HG03095 (cell line): ENCODE results near the gene NME7.

ENCODE experiments used
- ATAC-seq: cut with Tn5 transposase; IDR thresholded peaks from one replicate; pipeline ENCODE4 v1.9.1; 2021; ENCODE audit warnings: moderate library complexity; ENCODE audit not compliant: unreplicated experiment

NME7 gene

DNA sequence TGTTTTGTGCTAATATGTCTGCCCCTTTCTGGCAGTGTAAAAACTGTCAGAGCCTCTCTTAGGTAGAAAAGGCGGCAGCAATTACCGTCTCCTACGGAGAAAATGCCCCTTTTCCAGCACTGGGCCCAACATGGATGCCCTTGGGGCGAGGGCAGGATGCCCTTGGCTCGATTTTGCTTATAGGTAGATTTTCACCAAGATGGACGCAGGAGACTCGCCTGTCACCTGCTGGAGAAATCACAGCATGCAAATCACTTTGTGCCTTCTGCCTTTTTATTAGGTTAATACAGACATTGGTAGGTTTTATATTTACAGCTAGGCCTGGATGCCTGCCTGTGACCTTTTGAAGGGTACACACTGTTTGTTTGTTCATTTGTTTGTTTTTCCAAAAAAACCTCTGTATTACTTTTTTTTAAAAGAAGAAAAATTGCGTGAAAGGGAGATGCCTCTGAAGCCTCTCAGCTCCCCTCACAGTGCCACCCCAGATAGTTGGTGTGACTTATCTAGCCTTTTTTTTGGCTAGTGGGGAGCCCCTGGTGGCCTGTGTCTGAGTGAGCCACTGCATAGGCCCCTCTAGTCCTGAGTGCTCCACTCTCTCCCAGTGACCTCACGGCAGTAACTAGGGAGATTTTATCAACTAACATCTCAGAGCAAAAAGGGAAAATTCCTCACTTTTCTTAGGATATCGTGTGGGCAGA lies 258.6 kb downstream of the NME7 start:
- no peak for ATAC-seq

DNA sequence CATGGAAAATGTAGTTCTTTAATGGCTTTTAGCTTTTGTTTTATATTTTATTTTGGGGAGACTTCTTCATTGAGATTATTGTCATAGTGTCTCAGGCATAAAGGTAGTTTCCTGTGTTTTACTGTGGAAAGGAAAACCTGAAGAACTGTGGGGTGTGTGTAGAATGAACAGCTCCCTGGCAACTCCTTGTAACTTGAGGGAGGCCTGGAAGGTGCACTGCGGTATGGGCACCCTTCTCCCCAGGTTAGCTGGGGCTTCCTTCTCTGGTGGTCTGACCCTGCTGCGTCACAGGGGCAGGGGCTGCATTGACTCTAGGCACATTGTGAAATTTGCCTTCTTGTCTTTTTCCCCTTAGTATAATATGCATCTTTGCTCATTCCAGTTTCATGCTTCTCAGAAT lies 259.4 kb downstream of the NME7 start:
- no peak for ATAC-seq

DNA sequence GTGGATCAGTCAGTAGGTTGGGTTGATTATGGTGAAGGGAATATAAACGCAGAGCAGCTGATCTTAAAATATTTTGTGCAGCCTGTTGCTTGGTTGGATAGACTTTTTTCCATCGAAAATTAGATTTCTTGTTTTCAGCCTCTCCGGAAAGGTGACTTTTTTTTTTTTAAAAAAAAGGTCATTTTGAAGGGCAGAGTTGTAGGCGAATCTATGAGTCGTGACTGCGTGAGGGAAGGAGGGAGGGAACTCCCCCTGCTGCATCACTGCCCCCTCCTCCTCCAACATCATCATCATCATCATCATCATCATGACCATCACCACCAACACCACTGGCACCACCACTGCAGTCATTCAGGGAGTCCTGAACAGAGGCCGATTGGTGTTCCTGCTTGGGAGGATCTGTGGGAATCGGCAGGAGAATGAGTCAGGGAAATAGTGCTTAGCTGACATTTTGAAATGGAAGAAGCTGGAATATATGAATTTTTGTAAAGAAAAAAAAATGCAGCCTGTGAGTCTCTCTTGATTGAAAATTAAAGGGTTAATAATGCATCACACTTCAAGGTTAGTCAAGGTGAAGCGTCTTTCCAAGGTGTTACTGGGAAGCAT lies 259.9 kb downstream of the NME7 start:
- no peak for ATAC-seq

DNA sequence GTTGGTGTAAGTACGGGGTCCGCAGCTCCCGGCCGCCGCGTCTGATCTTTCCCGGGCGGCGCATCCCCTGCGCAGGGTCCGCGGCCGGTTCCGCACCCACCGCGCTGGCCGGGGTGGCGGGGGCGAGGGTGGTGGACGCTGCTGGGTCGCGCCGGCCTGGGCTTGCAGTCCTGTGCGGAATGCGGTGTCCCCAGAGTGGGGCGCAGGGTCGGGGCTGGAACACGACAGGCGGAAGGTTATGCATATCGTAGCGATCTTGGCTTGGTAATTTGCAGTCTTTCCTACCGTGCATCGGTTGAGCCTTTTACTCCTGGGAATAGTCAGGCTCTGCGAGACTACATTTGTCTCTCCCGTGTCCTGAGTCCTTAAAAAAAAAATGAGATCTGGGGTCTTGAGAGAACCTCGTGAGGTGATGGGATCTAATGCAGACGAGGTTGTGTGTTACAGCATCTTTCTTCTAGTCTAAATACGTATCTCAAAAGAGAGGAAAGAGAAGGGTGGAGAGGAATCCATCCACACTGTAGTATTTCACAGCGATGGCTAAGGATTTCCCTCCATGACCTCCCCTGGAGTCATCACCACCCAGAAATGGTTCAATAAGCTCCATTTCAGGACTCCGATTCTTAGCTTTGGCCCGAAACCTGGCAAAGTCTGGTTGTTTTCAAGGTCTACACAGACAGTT lies 260.5 kb downstream of the NME7 start:
- ATAC-seq = peak; percentile 2

DNA sequence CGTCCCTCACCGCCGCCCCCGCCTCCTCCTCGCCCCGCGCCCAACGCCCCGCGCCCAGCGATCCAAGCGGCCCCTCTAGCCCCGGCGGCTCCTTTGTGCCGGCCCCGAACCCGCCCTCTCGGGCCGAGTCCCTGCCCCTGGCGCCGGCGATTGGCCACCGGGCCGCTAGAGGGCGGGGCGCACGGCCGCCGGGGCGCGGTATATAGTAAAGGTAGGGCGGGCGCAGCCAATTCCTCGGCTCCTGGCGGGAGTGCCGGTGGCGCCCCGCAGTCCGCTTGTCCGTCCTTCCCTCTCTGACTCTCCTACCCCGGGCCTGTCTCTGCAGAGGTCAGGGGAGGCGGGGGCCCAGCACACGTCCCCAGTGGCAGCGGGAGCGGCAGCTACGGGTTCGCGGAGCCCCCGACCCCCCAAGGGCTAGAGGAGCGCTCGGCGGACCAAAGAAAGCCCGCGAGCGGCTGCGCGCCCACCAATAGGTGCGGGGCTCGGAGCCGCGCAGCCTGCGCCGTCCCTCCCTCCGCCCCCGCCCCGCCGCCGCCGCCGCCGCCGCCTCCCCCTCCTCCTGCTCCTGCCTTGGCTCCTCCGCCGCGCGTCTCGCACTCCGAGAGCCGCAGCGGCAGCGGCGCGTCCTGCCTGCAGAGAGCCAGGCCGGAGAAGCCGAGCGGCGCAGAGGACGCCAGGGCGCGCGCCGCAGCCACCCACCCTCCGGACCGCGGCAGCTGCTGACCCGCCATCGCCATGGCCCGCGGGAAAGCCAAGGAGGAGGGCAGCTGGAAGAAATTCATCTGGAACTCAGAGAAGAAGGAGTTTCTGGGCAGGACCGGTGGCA lies 261.3 kb downstream of the NME7 start, which contains the start of gene ATP1B1:
Gene ATP1B1 (plus strand): TSS at position 596 of the 826 bp plus-strand sequence. CDS start 140 bp downstream, at position 736.
- ATAC-seq = peak; percentile 82

DNA sequence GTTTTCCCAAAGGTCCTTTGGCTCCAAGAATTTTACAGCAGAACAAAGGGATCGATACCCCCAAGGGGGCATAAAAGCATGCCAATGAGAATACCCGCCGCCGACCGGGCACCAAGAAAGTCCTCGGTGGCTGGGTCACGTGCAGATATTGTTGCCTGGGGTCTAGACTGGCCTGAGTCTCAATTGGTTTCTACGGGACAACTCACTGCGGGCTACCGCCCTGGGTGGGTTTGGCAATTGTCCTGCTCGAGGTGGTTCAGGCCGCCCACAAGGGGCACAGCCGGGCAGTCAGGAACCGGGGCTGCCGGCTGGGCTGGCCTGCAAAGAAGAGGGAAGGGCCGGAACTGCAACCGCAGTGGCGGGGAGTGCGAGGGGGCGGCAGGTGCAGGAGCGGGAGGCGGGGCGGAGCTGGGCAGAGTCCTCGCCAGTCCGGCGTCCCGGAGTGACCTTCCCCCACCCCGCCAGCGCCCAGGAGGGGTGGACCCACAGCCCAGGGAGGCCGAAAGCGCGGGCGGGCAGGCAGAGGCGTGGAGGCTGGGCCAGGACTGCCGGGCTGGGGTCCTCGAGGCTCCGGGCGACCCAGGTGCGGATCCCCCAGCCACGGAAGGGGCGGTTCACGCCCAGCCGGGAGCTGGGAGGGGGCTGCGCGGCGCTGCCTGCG lies 262.0 kb downstream of the NME7 start:
- peak; percentile 24 for ATAC-seq

DNA sequence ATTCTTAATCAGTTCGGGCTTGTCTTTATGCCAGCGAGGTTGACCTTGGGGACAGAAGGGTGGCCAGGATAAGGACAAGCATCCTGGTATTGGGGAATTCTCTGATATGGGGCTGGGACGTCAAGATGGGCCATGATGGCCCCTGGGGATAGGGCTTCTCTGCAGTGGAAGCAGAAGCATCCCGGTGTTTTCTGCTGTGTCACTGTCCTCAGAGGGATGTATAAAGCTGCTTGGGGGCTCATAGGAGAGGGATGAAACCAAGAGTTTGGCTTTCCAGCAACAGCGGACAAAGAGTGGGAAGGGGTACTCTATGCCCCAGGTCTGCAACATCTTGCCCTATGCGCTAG lies 262.5 kb downstream of the NME7 start:
- ATAC-seq = no peak

DNA sequence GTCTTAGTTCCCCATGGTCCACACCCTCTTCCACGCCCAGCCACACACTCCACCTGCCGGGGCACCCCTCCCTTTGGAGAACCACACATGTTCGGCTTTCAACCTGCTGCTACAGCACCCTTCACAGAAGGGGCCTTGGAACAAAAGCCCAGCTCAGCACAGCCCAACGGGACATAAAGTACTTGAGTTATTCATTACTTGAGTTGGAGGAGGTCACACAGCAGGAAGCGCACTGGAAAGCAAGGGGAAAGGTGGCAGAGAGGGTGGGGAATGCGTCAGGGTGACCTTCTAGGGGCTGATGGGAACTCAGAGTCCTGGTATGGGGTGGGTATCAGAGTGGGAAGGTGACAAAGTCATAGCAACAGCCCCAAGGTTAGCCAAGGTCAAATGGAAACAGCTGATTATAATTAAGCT lies 264.1 kb downstream of the NME7 start:
- ATAC-seq = no peak

DNA sequence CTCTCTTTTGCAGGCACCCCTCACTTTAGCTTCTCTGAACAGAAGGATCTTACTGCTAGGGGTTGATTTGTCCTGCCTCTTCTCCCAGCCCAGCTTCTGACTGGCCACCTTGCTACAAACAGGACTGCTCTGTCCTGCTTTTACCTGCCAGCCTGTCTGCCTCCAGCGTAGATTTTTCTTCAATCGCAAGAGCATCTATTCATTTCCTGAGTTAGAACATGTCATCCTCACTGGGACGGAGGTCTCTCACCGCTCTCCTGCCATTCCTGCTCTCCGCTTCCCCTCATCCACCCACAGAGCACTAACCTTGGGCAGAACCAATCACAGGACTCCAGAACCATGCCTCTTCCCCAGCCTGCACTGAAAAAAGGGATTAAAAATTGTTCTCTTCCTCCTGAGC lies 264.6 kb downstream of the NME7 start:
- ATAC-seq = no peak

DNA sequence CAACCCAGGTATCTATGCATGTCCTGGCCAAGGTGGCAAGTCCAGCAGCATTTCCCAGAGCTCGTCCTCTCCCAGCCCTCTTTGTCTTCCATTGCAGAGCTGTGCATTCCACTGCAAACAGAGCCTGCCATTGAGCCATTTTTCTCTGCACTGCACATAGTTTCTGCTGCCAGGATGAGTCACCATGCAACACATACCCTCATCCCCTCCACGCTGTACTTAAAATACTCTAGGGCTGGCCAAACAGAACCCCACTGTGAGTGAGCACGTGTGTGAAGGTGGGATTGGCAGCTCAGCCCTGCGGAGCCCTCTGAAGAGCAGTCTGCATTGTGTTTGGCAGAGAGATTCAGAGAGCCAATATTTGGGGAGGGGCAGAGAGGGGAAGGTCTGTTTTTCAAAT lies 265.0 kb downstream of the NME7 start:
- ATAC-seq = no peak

DNA sequence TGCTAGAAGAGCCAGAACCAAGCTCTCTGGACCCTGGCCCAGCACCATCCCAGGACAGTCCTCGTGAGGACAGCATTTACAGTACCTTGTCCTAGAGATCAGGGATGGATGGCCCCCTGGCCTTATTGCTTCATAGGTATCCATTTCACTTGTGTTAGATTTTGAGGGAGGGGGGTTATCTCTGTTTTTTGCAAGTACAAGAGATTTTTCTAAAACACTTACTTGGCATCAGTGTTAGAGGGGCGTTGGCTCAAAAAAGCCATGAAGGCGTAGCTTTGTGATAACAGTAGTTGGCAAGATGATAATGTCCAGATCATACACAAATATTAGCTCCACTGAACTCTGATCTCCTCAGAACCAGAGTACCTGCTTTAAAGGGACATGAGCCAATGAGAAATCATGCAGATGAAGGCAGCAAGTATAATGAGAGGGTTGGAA lies 266.9 kb downstream of the NME7 start:
- ATAC-seq = no peak

DNA sequence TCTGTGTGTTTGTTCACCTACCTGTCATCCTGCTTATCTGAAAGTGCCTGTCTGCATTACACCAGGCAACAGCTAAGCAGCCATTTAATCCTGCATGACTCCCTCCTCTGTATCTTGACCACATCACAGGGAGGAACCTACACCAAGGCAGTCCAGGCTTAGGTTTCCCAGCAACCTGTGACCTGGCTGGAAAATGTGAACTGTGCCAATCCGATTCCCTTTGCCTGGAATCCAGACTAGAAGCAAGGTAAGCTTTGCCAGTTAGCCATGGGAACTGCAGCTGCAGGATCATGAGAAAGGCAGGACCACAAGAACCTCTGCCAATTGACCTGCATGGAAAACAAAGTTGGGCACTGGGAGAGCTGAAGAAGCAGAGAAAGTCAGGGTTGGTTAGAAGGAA lies 267.4 kb downstream of the NME7 start:
- ATAC-seq = no peak

DNA sequence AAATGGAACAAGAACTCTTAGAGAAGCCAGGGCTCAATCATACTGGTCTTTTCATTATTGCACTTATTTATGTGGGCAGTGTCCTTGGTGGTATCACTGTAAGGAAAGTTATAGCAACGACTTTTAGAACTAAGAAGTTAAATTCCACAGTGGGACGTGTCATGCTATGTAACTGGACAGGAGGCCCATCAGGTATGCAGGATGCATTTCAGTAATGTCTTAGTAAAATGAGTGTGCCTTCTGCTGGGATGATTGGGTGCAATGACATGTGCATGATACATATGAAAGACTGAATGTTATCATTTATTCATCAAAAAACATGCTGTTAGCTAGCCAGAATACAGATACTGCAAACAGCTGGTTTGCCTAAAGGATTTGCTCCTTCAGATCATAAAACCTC lies 268.0 kb downstream of the NME7 start:
- ATAC-seq = no peak

DNA sequence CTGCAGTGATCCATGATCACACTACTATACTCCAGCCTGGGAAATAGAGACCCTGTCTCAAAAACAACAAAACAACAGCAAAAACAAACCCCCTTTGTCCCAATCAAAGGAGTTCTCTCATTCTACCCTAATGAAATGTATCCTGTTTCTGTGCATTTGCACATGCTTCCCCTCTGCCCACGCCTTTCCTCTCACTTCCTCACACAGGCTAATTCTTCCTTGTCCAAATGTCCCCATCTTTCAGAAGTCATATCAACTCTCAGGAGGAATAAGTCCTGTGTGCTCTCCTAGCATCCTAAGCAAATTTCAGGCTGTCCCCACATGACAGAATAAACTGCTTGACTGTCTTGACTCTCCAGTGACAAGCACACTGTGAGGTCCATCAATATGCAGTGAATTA lies 269.2 kb downstream of the NME7 start:
- ATAC-seq = no peak

DNA sequence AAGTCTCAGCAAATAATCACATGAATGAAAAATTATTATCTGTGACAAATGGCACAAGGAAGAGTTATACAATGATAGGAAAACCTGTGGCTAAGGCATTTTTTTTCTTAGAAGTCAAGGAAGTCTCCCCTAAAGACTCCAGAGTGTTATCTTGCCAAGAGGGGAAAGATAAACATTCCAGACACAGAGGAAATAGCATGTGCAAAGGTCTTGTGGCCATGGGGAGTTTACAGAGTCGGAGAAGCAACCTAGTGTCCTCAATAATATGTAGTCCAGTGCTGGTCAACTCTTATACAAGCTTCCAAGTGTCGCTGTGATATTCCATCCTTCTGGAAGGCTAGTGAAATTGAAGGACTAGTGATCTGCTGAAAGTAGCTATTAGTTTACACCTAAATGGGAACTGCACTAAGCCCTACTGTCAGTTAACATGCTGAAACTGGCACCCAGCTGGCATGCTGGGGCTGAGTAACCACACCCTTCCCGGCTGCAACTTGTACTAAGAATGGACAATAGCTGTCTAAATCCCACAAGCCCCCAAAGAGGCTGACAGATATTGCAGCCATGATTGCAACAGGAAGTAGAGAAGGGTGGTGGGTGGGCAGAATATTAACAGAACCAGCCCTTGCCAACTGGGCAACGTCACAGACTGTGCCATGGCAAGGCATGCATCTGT lies 272.6 kb downstream of the NME7 start:
- no peak for ATAC-seq

DNA sequence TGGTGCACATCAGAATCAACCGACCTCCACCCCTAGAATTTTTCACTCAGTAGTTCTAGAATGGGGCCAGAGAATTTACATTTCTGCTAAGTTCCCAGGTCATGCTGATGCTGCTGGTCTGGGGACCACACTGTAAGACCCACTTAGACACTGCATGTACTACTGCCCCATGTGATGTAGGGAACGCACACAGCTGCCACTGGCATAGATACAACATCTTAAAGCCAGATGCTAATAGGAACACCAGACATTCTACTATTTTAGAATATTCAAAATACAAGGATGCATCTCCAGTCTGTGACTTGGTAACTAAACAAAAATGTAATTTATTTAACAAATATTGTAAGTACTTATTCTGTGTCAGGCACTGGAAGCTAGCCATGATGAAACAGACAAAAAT lies 275.2 kb downstream of the NME7 start:
- ATAC-seq = no peak

DNA sequence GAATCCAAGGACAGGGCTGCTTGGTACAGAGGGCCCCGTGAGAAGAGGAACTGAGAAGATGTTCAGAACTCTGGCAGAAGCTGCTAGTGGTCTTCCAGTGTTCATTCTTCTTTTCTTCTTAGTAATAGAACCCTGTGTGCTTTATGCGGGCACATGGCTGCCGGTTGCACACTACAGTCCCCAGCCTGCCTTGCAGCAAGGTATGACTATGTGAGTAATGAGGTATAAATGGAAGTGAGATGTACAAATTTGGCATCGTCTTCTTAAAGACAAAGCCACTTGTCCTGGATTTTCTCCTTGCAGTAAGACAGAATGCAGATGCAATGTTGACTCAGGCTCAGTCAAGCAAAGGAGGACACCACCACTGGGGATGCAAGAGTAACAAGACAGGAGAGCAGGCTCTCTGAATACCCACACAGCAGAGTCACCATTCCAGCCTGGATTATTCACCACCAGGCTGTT lies 276.1 kb downstream of the NME7 start:
- peak; percentile 84 for ATAC-seq

DNA sequence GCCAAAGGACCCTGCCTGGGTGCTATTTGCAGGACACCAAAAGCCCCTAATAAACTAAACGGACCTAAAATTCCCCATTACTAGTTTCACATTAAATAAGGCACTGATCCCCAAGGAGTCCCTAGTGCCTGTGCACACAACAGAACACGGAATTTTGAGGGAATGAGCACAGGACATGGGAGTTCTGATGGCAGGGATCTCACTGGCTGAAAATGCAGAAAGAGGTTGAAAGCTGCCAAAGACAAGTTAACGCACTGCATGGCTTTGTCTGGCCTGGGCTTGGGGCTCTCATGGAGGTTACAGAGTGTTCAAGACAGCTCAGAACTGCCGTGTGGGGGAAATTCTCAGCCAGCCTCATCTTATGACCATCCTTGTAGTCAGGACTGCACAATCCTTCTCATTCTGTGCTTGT lies 276.7 kb downstream of the NME7 start:
- peak; percentile 42 for ATAC-seq

DNA sequence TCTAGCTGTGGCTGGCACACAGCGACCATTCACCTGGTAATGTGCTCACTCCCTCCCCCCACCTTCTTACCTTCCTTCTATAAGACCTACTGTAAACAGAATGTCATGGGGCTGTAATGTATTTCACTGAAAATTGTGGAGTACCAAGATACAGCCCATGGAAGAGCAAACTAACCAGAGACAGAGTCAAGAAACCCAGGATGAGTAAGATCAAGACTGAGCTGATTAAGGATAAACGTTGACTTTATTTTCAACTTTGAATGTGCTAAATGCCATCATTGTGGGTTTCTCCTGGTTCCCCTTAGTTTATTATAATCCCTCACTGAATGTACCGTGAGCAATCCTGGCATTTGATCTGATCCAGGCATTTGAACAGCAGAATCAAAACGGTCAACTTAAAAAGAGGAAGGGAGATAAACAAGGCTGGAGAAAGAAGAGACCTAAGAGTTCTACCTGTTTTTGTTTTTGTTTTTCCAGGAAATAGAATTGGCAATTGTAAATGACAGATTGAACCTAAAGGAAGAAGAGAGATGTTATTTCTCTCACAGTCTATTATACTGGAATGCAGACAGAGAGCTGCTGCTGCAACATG lies 277.2 kb downstream of the NME7 start:
- no peak for ATAC-seq

DNA sequence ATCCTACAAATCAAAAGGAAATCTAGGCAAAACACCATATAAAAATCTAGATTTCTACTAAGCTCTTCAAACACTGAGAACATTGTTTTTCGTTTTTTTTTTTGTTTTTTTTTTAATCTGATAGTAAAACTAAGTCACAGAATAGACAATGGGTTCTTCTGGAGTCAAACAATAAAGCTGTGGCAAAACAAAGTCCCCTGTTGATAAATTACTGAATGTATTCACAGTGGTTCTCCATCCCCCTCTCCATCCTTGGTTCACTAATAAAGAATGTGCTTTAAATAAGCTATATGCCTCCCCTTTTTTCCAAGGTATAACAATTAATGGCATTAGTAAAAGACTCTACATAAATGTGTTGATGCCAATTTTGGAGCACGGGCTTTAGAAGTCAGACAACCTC lies 277.8 kb downstream of the NME7 start:
- no peak for ATAC-seq
